Spinal cord (tissue), 10 donors: ENCODE data around the gene CHMP4B. TPM values are rescaled to one million over a fixed set of nuclear protein-coding genes. Genes with fewer than 3 reads are reported as not detected.

Experiments used
- DNase-seq, 6 donors: peaks; one replicate each; pipeline versions ENCODE4 v3.0.0 to v3.0.0-alpha.2; 2013 to 2015; ENCODE audit warnings: low spot score in 6 of 6, low read depth in 4 of 6
- H3K27ac ChIP-seq: one replicate; pipeline ENCODE4 v1.5.1; 2013; ENCODE audit warnings: low read depth, low read length, control low read depth
- H3K27me3 ChIP-seq: one replicate; pipeline ENCODE4 v1.6.1; 2013; ENCODE audit warnings: low read length; ENCODE audit not compliant: control insufficient read depth, insufficient read depth
- H3K36me3 ChIP-seq: one replicate; pipeline ENCODE4 v1.6.1; 2013; ENCODE audit warnings: low read length; ENCODE audit not compliant: control insufficient read depth, insufficient read depth
- H3K4me1 ChIP-seq: one replicate; pipeline ENCODE4 v1.6.1; 2013; ENCODE audit warnings: low read length; ENCODE audit not compliant: control insufficient read depth, insufficient read depth
- H3K4me3 ChIP-seq: one replicate; pipeline ENCODE4 v1.5.1; 2013; ENCODE audit warnings: low read depth, low read length, control low read depth
- H3K9me3 ChIP-seq: one replicate; pipeline ENCODE4 v1.6.1; 2013; ENCODE audit warnings: low read length; ENCODE audit not compliant: control insufficient read depth, insufficient read depth
- WGBS: methylation state at CpG from one replicate; pipeline ENCODE4 v1.1.5; 2013; ENCODE audit warnings: missing lambda C conversion rate; ENCODE audit not compliant: insufficient coverage; 5-methylcytosine and 5-hydroxymethylcytosine counted together
- polyA plus RNA-seq, 2 donors: library from polyadenylated mRNA; unstranded; fragments of 120-200 nt; gene quantifications; one replicate each; pipeline ENCODE4 v1.2.1, GENCODE V29; 2013; ENCODE audit not compliant: insufficient read length in 2 of 2
- total RNA-seq, 2 donors: library from RNA; depleted of rRNA in 1 of 2; stranded (reverse); fragments of 120-200 nt in 1 of 2; fragments of >200 nt in 1 of 2; gene quantifications; one replicate each; pipeline versions ENCODE4 v1.2.3 to v1.2.4, GENCODE V29; 2013 to 2014
- donor health status: healthy.

CHMP4B gene
- total and polyA plus RNA-seq, 4 donors = 47.3 to 187 (median 114) TPM

DNA sequence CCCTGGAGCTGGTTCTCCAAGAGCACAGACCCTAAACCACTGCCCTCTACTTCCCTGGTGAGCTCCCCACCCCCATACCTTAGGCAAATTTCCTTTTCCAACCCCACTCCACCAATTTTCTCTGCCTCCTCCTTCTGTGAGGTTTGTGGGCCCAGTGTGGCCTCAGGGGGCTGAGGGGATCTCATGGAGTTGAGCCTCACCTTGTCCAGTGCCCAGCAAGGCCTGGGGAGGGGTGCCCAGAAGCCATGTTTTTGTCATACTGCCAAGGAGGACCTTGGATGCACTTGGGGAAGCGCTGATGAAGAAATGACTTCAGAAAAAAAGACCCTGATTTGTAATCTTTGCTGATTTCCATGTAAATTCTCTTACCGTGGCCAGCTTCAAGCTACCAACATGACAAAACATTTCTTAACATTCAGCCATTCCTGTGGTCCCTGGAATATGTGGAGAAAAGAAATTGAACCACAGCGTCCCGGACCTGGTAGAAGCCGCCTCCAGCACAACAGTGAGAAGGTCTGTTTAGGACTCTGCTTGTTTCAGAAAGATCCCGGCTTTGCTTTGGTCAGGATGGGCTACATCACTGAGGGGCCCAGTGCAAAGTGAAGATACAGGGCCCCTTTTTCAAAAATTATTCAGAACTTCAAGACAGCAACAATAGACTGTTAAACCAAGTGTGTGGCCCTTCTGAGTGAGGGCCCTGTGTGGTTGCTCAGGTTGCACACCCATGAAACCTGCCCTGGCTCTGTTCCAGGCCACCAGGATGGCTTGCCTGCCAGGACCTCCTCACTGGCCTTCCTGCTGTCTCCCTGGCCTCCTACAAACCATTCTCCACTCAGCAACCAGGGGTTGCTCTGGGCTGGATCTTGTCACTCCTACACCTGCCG lies 52.5 kb downstream of the CHMP4B start:
- no peak for DNase-seq
- Histone ChIP-seq H3K4me1 (peaks cover 18% of the 10 kb centered on the region), H3K27ac (no peak overlapping the region), H3K27me3 (no peaks in the 10 kb centered on the region), H3K4me3 (no peak overlapping the region), H3K36me3 (no peaks in the 10 kb centered on the region), H3K9me3 (no peaks in the 10 kb centered on the region)
- 97% methylated on average over 6 of the region's 7 CpGs for WGBS

DNA sequence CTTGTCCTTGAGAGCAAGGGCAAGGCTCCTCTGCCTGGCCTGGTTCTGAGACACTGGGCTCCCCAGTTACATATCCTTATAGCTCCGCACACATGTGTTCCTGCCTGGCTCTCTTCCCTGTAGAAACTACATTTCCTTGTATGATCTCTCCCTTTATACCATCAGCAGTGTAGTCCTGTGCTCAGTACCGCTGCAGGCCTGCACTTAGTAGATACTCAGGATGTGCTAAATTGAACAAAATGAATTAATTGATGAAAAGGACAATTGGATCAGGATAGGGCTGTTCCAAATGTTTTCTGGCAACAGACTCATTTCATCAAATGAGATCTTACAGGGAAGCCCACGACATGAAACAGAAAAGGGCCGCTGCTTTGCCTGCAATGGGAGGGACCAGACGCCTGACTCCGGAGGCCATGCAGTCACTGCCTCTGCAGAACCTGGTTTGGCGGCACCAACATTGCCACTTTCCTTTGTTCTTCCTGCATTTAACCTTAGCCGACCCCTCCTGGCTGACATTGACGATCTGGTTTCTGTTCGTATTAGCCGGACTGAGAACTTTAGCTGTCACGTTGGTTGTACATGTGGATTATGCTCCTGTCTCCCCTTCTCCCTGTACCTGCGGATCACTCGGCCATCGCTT lies 53.3 kb downstream of the CHMP4B start:
- no peak for DNase-seq
- H3K9me3 ChIP-seq = no peaks in the 10 kb centered on the region
- H3K4me3 ChIP-seq = no peak overlapping the region
- H3K36me3 ChIP-seq = no peaks in the 10 kb centered on the region
- peaks cover 20% of the 10 kb centered on the region for H3K4me1 ChIP-seq
- H3K27ac ChIP-seq = no peak overlapping the region
- no peaks in the 10 kb centered on the region for H3K27me3 ChIP-seq
- WGBS = 75% methylated on average over 11 of the region's 15 CpGs

DNA sequence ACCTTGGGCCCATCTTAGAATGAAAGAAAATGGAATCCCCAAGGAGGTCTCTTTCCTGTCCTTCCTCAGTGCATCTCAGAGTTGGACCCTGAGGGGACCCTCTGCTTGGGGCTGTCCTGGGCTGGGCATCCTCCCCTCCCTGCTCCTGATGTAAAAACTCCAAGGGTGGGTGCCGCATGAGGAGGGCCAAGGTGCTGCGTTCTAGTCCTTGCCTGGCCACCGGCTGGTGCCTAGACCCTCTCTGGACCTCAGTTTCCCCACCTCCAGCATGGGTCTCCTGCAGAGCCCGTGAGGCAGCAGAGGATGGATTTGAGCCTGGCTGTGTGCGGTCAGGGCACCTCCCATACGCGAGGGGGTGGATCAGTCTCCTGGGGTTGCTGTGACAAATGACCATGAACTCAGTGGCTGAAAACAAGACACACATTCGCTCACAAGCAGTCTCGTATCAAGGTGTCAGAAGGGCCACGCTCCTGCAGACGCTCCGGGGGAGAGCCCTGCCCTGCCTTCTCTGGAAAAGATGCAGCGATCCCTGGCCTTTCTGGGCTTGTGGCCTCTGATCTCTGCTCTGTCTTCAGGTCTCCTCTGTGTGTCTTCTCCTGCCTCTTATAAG lies 54.7 kb downstream of the CHMP4B start:
- H3K9me3 ChIP-seq = no peaks in the 10 kb centered on the region
- no peak overlapping the region for H3K27ac ChIP-seq
- no peak overlapping the region for H3K4me3 ChIP-seq
- DNase-seq = no peak
- no peaks in the 10 kb centered on the region for H3K36me3 ChIP-seq
- H3K4me1 ChIP-seq = peaks cover 21% of the 10 kb centered on the region
- no peaks in the 10 kb centered on the region for H3K27me3 ChIP-seq
- WGBS = 75% methylated on average over 13 of the region's 13 CpGs

DNA sequence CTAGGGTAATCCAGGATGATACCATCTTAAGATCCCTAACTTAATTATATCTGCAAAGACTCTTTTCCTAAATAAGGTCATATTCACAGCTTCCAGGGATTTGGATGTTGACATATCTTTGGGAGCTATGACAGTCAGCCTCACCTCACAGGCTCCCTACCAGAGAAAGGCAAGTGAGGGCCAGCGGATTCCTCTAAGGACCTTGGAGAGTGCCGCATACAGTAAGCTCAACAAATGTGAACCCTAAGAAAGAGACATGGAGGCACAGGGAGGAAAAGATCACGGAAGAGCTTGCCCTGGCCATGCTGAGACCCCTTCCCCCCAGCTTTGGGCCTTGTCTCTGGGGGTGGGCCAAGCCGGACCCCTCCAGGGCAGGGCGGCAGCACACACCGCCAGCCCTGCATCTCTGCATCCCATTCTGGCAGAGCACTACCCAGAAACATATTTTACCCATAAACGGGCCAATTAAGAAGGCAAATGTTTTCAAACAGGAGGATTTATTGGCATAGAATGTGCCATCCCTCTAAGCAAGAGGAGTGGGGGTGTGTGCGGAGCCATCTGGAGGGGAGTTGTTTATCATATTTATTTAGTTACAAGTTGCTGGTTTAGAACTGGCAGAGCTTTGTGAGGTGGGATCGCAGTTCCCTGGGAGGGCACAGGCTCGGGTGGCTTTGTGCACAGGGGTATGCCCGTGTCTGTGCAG lies 55.4 kb downstream of the CHMP4B start:
- peaks cover 28% of the 10 kb centered on the region for H3K4me1 ChIP-seq
- no peaks in the 10 kb centered on the region for H3K36me3 ChIP-seq
- no peaks in the 10 kb centered on the region for H3K9me3 ChIP-seq
- no peaks in the 10 kb centered on the region for H3K27me3 ChIP-seq
- 88% methylated on average over 5 of the region's 11 CpGs for WGBS
- no peak overlapping the region for H3K4me3 ChIP-seq
- H3K27ac ChIP-seq = no peak overlapping the region
- peak in 2 of 6 donors; percentile 78 to 83 for DNase-seq

DNA sequence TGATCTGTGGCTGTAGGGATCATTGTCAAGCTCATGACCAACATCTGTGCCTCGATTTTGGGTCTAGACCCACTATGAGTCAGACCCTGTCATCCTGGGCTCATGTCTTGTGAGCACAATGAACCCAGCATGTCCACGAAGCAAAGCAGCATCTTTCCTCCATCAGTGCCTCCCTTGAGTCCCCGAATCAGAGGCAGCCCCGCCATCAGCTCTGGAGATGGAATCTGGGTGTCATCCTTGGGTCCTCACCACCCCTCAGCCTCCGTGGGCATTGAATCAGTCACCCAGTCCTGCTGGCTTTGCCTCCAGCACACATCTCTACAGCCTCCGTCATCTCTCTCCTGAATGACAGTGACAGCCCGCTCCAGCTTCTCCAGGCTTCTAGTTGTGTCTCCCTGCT lies 56.9 kb downstream of the CHMP4B start:
- Histone ChIP-seq H3K27ac (no peak overlapping the region), H3K4me1 (peaks cover 23% of the 10 kb centered on the region), H3K9me3 (no peaks in the 10 kb centered on the region), H3K36me3 (no peaks in the 10 kb centered on the region), H3K27me3 (no peaks in the 10 kb centered on the region), H3K4me3 (no peak overlapping the region)
- 84% methylated on average over 7 of the region's 7 CpGs for WGBS
- no peak for DNase-seq

DNA sequence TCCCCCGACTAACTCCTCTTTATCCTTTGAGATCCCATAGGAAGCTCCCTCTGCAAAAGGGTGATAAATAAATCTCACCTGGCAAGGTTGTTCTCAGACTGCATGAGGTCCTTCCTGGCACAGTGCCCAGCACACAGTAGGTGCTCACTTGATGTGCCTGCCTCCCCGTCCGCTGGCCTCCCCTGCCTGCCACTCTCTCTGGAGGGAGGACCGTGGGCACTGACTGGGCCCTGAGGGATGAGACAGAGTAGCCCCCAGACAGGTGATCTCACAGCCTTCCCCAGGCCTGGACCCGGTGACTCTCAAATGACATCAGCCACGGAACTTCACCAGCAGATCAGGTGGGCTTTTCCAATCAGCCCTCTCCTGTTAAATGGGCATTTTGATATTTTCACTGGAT lies 57.4 kb downstream of the CHMP4B start:
- H3K27me3 ChIP-seq = no peaks in the 10 kb centered on the region
- WGBS = 82% methylated on average over 6 of the region's 6 CpGs
- H3K4me1 ChIP-seq = peaks cover 17% of the 10 kb centered on the region
- no peak for DNase-seq
- H3K36me3 ChIP-seq = no peaks in the 10 kb centered on the region
- H3K4me3 ChIP-seq = no peak overlapping the region
- no peaks in the 10 kb centered on the region for H3K9me3 ChIP-seq
- no peak overlapping the region for H3K27ac ChIP-seq

DNA sequence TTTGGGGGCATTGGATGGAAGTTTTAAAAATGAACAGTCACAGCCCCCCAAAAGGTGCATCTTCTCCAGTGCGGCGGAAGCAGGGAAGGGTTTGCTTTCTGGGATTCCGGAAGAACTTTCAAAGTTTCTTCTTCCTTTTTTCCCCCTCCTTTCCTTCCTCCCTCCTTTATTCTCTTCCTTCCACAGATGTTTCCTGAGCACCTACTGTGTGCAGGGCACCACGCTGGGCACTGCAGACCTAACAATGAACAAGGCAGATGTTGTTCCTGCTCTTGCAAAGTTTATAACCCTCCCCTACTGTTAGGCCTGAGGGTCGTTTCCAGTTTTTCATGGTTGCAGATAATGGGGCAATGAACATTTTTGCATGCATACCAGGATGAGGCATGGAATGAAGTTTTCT lies 58.1 kb downstream of the CHMP4B start:
- 85% methylated on average over 3 of the region's 5 CpGs for WGBS
- H3K9me3 ChIP-seq = no peaks in the 10 kb centered on the region
- peaks cover 17% of the 10 kb centered on the region for H3K4me1 ChIP-seq
- no peak overlapping the region for H3K4me3 ChIP-seq
- H3K27ac ChIP-seq = no peak overlapping the region
- no peak for DNase-seq
- H3K36me3 ChIP-seq = no peaks in the 10 kb centered on the region
- no peaks in the 10 kb centered on the region for H3K27me3 ChIP-seq

DNA sequence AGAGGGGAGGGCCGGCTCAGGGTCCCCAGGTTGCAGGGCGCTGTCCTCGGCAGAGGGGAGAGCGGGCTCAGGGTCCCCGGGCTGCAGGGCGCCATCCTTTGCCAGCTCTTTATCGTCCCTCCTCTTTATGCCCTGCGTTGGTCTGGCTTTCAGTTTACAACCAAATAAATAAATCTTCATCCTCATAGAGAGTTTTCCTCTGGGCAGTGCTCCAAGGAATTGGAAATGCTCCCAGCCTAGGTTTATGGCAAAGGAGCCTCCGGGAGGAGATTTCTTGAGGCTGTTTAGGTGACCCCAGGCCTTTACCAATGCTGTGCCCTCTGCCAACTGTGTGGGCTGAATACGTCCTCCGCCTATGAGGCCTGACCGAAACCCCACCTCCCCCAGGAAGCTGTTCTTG lies 60.2 kb downstream of the CHMP4B start:
- Histone ChIP-seq H3K27me3 (no peaks in the 10 kb centered on the region), H3K4me3 (no peak overlapping the region), H3K4me1 (peaks cover 17% of the 10 kb centered on the region), H3K27ac (no peak overlapping the region), H3K9me3 (no peaks in the 10 kb centered on the region), H3K36me3 (no peaks in the 10 kb centered on the region)
- whole genome bisulfite sequencing = 44% methylated on average over 10 of the region's 12 CpGs
- DNase-seq = peak in 3 of 6 donors; percentile 23 to 71 (median 68)

DNA sequence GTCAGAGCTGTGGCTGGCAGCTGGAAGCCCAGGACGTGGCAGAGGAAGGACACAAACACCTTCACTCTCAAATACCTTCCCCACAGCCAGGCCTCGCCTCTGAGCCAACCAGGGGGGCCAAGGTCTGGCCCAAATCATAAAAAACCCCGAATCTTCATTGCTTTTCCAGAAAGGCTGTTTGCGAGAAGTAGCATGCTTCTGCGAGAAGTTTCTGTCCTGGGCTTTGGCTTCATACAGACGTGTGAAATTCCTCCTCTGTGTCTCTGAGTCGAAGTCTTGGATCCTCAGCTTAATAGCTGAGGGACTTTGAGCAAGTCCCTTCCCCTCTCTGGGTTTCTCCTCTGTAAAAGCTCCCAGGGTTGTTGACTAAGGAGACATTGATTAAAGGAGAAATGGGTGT lies 63.0 kb downstream of the CHMP4B start:
- peaks cover 2% of the 10 kb centered on the region for H3K9me3 ChIP-seq
- 64% methylated on average over 5 of the region's 7 CpGs for WGBS
- H3K27me3 ChIP-seq = no peaks in the 10 kb centered on the region
- peaks cover 10% of the 10 kb centered on the region for H3K4me1 ChIP-seq
- no peak overlapping the region for H3K4me3 ChIP-seq
- no peaks in the 10 kb centered on the region for H3K36me3 ChIP-seq
- no peak for DNase-seq
- H3K27ac ChIP-seq = no peak overlapping the region
